Osteoblast (primary cell): Measurements from ENCODE around the gene RETREG3. TPM values are rescaled to one million over a fixed set of nuclear protein-coding genes. Genes with fewer than 3 reads are reported as not detected.

ENCODE experiments used
- DNase-seq: peaks from one replicate; pipeline ENCODE4 v3.0.0; 2011; ENCODE audit warnings: low spot score, mixed read lengths; ENCODE audit not compliant: insufficient read length; ENCODE audit errors: missing footprints
- H2AFZ ChIP-seq: 2 replicates; pipeline ENCODE4 v1.6.0; 2011; ENCODE audit warnings: mild to moderate bottlenecking, low read length
- H3K27ac ChIP-seq: 2 replicates; pipeline ENCODE4 v1.5.1; 2011; ENCODE audit warnings: mild to moderate bottlenecking, low read depth, low read length, moderate library complexity
- H3K27me3 ChIP-seq: 2 replicates; pipeline ENCODE4 v1.6.0; 2012; ENCODE audit warnings: mild to moderate bottlenecking, control low read depth, inconsistent platforms, low read length, moderate library complexity; ENCODE audit not compliant: insufficient read depth
- H3K36me3 ChIP-seq: 2 replicates; pipeline ENCODE4 v1.5.1; 2011; ENCODE audit warnings: mild to moderate bottlenecking, low read length, control low read depth, moderate library complexity; ENCODE audit not compliant: insufficient read depth
- H3K4me1 ChIP-seq: 2 replicates; pipeline ENCODE4 v1.5.1; 2011; ENCODE audit warnings: mild to moderate bottlenecking, low read length, control low read depth, moderate library complexity; ENCODE audit not compliant: insufficient read depth
- H3K4me2 ChIP-seq: 2 replicates; pipeline ENCODE4 v1.6.0; 2011; ENCODE audit warnings: mild to moderate bottlenecking, low read length; ENCODE audit not compliant: insufficient read depth
- H3K4me3 ChIP-seq: fragments of 200-600 bp; sonication (generic); 3 replicates; pipeline ENCODE4 v1.5.1; 2012; ENCODE audit warnings: mild to moderate bottlenecking, low read length, inconsistent platforms; ENCODE audit not compliant: insufficient read depth
- H3K79me2 ChIP-seq: 2 replicates; pipeline ENCODE4 v1.6.0; 2012; ENCODE audit warnings: mild to moderate bottlenecking, low read length, control low read depth, inconsistent platforms; ENCODE audit not compliant: insufficient read depth
- H3K9me3 ChIP-seq: 2 replicates; pipeline ENCODE4 v1.5.1; 2011; ENCODE audit warnings: low read depth, low read length, control low read depth
- H4K20me1 ChIP-seq: 2 replicates; pipeline ENCODE4 v1.6.0; 2012; ENCODE audit warnings: mild to moderate bottlenecking, low read length, control low read depth; ENCODE audit not compliant: insufficient read depth
- total RNA-seq: library from RNA; depleted of rRNA; stranded (reverse); fragments of >200 nt; gene quantifications from 2 replicates; pipeline ENCODE4 v1.2.3, GENCODE V29; 2012
- TF ChIP-seq, protein P1 (sequence below): IDR thresholded peaks from 2 replicates; pipeline ENCODE4 v1.5.1; 2011; ENCODE audit warnings: mild to moderate bottlenecking, low read depth, low read length, moderate library complexity; ENCODE audit errors: extremely low read depth

The RETREG3 gene
- total RNA-seq, 1 donor: 90.1 TPM

DNA sequence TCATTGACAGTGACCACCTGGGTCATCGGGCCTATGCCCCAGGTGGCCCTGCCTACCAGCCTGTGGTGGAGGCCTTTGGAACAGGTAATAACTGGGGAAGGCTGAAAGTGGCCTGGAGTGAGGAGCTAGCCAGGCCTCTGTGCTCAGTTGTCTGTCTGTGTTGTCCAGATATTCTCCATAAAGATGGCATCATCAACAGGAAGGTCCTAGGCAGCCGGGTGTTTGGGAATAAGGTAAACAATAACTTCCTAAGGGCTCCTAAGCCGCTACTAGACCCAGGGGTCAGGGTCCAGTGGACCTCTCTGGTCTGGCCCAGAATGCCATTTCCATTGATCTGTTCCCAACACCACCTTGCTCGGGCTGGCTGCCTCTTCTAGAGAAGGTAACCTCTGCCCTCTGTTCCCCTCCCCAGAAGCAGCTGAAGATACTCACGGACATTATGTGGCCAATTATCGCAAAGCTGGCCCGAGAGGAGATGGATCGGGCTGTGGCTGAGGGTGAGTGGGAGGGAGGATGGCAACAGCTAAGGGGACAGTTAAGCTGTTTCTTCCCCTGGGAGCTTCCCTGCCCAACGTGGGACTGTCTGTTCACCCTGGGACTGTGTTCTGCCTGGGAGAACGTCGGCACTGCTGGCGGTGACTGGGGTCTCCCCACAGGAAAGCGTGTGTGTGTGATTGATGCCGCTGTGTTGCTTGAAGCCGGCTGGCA lies 44.2 kb downstream of the RETREG3 start:
- TF ChIP-seq, protein P1, sequence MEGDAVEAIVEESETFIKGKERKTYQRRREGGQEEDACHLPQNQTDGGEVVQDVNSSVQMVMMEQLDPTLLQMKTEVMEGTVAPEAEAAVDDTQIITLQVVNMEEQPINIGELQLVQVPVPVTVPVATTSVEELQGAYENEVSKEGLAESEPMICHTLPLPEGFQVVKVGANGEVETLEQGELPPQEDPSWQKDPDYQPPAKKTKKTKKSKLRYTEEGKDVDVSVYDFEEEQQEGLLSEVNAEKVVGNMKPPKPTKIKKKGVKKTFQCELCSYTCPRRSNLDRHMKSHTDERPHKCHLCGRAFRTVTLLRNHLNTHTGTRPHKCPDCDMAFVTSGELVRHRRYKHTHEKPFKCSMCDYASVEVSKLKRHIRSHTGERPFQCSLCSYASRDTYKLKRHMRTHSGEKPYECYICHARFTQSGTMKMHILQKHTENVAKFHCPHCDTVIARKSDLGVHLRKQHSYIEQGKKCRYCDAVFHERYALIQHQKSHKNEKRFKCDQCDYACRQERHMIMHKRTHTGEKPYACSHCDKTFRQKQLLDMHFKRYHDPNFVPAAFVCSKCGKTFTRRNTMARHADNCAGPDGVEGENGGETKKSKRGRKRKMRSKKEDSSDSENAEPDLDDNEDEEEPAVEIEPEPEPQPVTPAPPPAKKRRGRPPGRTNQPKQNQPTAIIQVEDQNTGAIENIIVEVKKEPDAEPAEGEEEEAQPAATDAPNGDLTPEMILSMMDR: no peak
- H3K36me3 ChIP-seq: peaks cover 48% of the 10 kb centered on the region

DNA sequence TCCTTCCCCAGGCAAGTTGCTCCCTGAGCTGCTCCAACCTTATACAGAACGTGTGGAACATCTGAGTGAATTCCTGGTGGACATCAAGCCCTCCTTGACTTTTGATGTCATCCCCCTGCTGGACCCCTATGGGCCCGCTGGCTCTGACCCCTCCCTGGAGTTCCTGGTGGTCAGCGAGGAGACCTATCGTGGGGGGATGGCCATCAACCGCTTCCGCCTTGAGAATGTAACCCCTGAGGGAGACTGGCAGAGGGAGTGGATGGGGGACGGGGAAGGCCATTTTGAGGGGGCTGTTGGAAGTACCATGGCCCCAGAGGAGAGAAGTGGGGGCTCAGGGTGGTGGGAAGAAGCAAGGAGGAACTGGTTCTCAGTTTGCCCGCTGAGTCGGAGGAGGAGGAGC lies 45.2 kb downstream of the RETREG3 start:
- Histone ChIP-seq H3K4me2 (peak overlapping the region; percentile 88), H3K4me3 (no peak overlapping the region)

More for the DNA sequence above, 44.2 kb downstream of the RETREG3 start:
- no peak overlapping the region for H3K4me2 ChIP-seq
- no peak overlapping the region for H3K27ac ChIP-seq
- H3K9me3 ChIP-seq: no peaks in the 10 kb centered on the region
- no peak overlapping the region for H2AFZ ChIP-seq
- H4K20me1 ChIP-seq: peaks cover 9% of the 10 kb centered on the region
- H3K27me3 ChIP-seq: no peaks in the 10 kb centered on the region
- peaks cover 32% of the 10 kb centered on the region for H3K4me1 ChIP-seq
- no peak overlapping the region for H3K4me3 ChIP-seq
- peaks cover 71% of the 10 kb centered on the region for H3K79me2 ChIP-seq
- peak; percentile 37 for DNase-seq

DNA sequence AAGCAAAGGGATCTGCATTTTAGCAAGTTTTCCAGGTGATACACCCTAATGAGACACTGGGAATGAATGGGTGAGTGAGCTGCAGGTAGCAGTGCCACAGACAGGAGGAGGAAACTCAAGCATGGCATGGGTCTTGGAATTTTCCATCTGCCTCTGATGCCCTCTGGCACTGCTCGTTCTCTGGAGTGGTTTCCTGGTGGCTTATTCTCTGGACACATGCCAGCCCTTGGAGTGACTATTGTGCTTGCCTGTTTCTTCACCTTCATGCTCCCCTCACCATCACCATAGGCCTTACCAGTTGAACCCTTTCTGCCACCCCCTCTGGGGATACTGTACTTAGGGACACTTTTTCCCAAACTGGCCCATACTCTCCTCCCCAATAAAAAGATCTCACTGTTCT lies 45.6 kb downstream of the RETREG3 start:
- Histone ChIP-seq H3K79me2 (peaks cover 57% of the 10 kb centered on the region), H3K4me2 (peak overlapping the region; percentile 88), H3K27me3 (no peaks in the 10 kb centered on the region), H3K27ac (peak overlapping the region; percentile 90), H3K4me1 (peaks cover 32% of the 10 kb centered on the region), H2AFZ (no peak overlapping the region), H3K9me3 (no peaks in the 10 kb centered on the region), H3K4me3 (peak overlapping the region; percentile 93), H4K20me1 (no peaks in the 10 kb centered on the region), H3K36me3 (peaks cover 34% of the 10 kb centered on the region)
- TF ChIP-seq, protein P1: no peak
- no peak for DNase-seq

More for the DNA sequence above, 45.2 kb downstream of the RETREG3 start:
- Histone ChIP-seq H3K27me3 (no peaks in the 10 kb centered on the region), H3K79me2 (peaks cover 61% of the 10 kb centered on the region), H3K4me1 (peaks cover 32% of the 10 kb centered on the region), H4K20me1 (no peaks in the 10 kb centered on the region), H2AFZ (no peak overlapping the region), H3K9me3 (no peaks in the 10 kb centered on the region), H3K27ac (peak overlapping the region; percentile 90), H3K36me3 (peaks cover 38% of the 10 kb centered on the region)
- TF ChIP-seq, protein P1: no peak
- peak; percentile 36 for DNase-seq

DNA sequence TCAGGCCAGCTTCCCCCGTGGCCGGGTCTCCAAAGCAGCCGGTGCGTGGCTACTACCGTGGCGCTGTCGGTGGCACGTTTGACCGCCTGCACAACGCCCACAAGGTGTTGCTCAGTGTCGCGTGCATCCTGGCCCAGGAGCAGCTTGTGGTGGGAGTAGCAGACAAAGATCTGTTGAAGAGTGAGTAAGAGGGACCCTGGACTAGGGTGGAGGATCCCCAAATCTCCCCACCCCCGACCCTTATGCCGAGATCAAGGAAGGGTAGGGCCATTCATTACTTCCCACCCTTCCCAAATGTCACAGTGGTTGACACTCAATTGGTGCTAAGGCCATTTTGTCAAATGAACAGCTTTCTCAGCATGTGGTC lies 46.0 kb downstream of the RETREG3 start:
- H3K27ac ChIP-seq: peak overlapping the region; percentile 90
- TF ChIP-seq, protein P1: no peak
- DNase-seq: no peak
- peaks cover 31% of the 10 kb centered on the region for H3K36me3 ChIP-seq
- peak overlapping the region; percentile 88 for H3K4me2 ChIP-seq
- H4K20me1 ChIP-seq: no peaks in the 10 kb centered on the region
- H3K9me3 ChIP-seq: no peaks in the 10 kb centered on the region
- H3K4me3 ChIP-seq: peak overlapping the region; percentile 93
- no peak overlapping the region for H2AFZ ChIP-seq
- H3K79me2 ChIP-seq: peaks cover 53% of the 10 kb centered on the region
- H3K27me3 ChIP-seq: no peaks in the 10 kb centered on the region
- H3K4me1 ChIP-seq: peaks cover 32% of the 10 kb centered on the region
